Measurements from ENCODE around the gene DUSP7.
"Not testable (repeated sequence)": the region's sequence is repeated elsewhere in the genome, so short reads cannot be mapped to it uniquely, and the experiment has no call there.

Gene DUSP7

GRCh38 chr3:52051444-52051843 lies 4.9 kb downstream of the DUSP7 start:
- DNase-seq (ENCODE audit: insufficient read length, low spot score): no peak
- FAIRE-seq: no peak

- FAIRE-seq (no peak), DNase-seq (ENCODE audit: insufficient read length, low spot score) (no peak)
These were observed 5.8 kb downstream of the DUSP7 start for GRCh38 chr3:52050571-52050970.

- no peak for DNase-seq (ENCODE audit: insufficient read length, low spot score)
- FAIRE-seq: no peak
These were observed 6.9 kb downstream of the DUSP7 start for GRCh38 chr3:52049503-52049902.

- DNase-seq (ENCODE audit: insufficient read length, low spot score) (no peak), FAIRE-seq (peak; percentile 74)
These were observed 8.9 kb downstream of the DUSP7 start for GRCh38 chr3:52047295-52047960.

GRCh38 chr3:52046902-52047239 lies 9.5 kb downstream of the DUSP7 start:
- DNase-seq (ENCODE audit: insufficient read length, low spot score) (no peak), FAIRE-seq (no peak)

- peak; percentile 99 for FAIRE-seq
- peak; percentile 93 for DNase-seq (ENCODE audit: insufficient read length, low spot score)
These were observed 10.0 kb downstream of the DUSP7 start for GRCh38 chr3:52046186-52046901.

GRCh38 chr3:52044869-52045619 lies 11.3 kb downstream of the DUSP7 start:
- FAIRE-seq: peak; percentile 59
- no peak for DNase-seq (ENCODE audit: insufficient read length, low spot score)

- no peak for DNase-seq (ENCODE audit: insufficient read length, low spot score)
These were observed 12.6 kb downstream of the DUSP7 start for GRCh38 chr3:52043750-52044149.

GRCh38 chr3:52043039-52043438 lies 13.3 kb downstream of the DUSP7 start:
- not testable (repeated sequence) for DNase-seq (ENCODE audit: insufficient read length, low spot score); FAIRE-seq

More at GRCh38 chr3:52043750-52044149, 12.6 kb downstream of the DUSP7 start:
- FAIRE-seq: no peak

GRCh38 chr3:52041118-52041731 lies 15.1 kb downstream of the DUSP7 start:
- DNase-seq (ENCODE audit: insufficient read length, low spot score): peak; percentile 54

GRCh38 chr3:52040600-52040999 lies 15.8 kb downstream of the DUSP7 start:
- FAIRE-seq (no peak), DNase-seq (ENCODE audit: insufficient read length, low spot score) (no peak)

More at GRCh38 chr3:52041118-52041731, 15.1 kb downstream of the DUSP7 start:
- peak; percentile 63 for FAIRE-seq

GRCh38 chr3:52039846-52040245 lies 16.5 kb downstream of the DUSP7 start:
- FAIRE-seq (no peak), DNase-seq (ENCODE audit: insufficient read length, low spot score) (no peak)

GRCh38 chr3:52039426-52039825 lies 16.9 kb downstream of the DUSP7 start:
- DNase-seq (ENCODE audit: insufficient read length, low spot score) (no peak), FAIRE-seq (no peak)

- DNase-seq (ENCODE audit: insufficient read length, low spot score): no peak
- peak; percentile 44 for FAIRE-seq
These were observed 18.1 kb downstream of the DUSP7 start for GRCh38 chr3:52038227-52038626.

- no peak for FAIRE-seq
- no peak for DNase-seq (ENCODE audit: insufficient read length, low spot score)
These were observed 19.1 kb downstream of the DUSP7 start for GRCh38 chr3:52037291-52037690.

GRCh38 chr3:52036829-52037228 lies 19.5 kb downstream of the DUSP7 start:
- peak; percentile 44 for FAIRE-seq
- DNase-seq (ENCODE audit: insufficient read length, low spot score): no peak

GRCh38 chr3:52036222-52036694 lies 20.1 kb downstream of the DUSP7 start:
- DNase-seq (ENCODE audit: insufficient read length, low spot score) (no peak), FAIRE-seq (no peak)

- FAIRE-seq (no peak), DNase-seq (ENCODE audit: insufficient read length, low spot score) (no peak)
These were observed 21.7 kb downstream of the DUSP7 start for GRCh38 chr3:52034651-52035050.

- FAIRE-seq (no peak), DNase-seq (ENCODE audit: insufficient read length, low spot score) (no peak)
These were observed 22.2 kb downstream of the DUSP7 start for GRCh38 chr3:52034212-52034611.

GRCh38 chr3:52033748-52034147 lies 22.6 kb downstream of the DUSP7 start:
- FAIRE-seq: not testable (repeated sequence)

More at GRCh38 chr3:52033748-52034147, 22.6 kb downstream of the DUSP7 start:
- not testable (repeated sequence) for DNase-seq (ENCODE audit: insufficient read length, low spot score)
